Progenitor cell of endocrine pancreas (in vitro differentiated cells): ENCODE measurements around the gene CCDC39. TPM values are rescaled to one million over a fixed set of nuclear protein-coding genes. Genes with fewer than 3 reads are reported as not detected.
"Not testable (repeated sequence)": the region's sequence is repeated elsewhere in the genome, so short reads cannot be mapped to it uniquely, and the experiment has no call there.

ENCODE experiments used
- DNase-seq: peaks from one replicate; pipeline ENCODE4 v3.0.0; 2021; ENCODE audit warnings: low spot score; ENCODE audit not compliant: unreplicated experiment
- H3K27ac Mint-ChIP-seq: 2 replicates; pipeline ENCODE4 v1.8.0; 2021; ENCODE audit warnings: mild to moderate bottlenecking, moderate library complexity, mixed read lengths
- H3K27me3 Mint-ChIP-seq: 2 replicates; pipeline ENCODE4 v1.8.0; 2021; ENCODE audit warnings: mixed read lengths
- H3K36me3 Mint-ChIP-seq: 2 replicates; pipeline ENCODE4 v1.8.0; 2022; ENCODE audit warnings: mixed read lengths; ENCODE audit not compliant: insufficient read depth
- H3K4me1 Mint-ChIP-seq: 2 replicates; pipeline ENCODE4 v1.8.0; 2021; ENCODE audit warnings: low read depth, mixed read lengths
- H3K4me3 Mint-ChIP-seq: 2 replicates; pipeline ENCODE4 v1.8.0; 2021; ENCODE audit warnings: low read depth, mild to moderate bottlenecking, moderate library complexity, mixed read lengths
- H3K9me3 Mint-ChIP-seq: 2 replicates; pipeline ENCODE4 v1.8.0; 2021; ENCODE audit warnings: low read depth, mixed read lengths
- CTCF ChIP-seq: fragments of 200-600 bp; sonication (generic); IDR thresholded peaks from one replicate; pipeline ENCODE4 v1.5.0; 2021; ENCODE audit warnings: antibody characterized with exemption, mild to moderate bottlenecking; ENCODE audit not compliant: unreplicated experiment
- total RNA-seq: library from RNA; stranded (reverse); gene quantifications from 2 replicates; pipeline ENCODE4 v1.2.1, GENCODE V29; 2021

CCDC39 gene
- total RNA-seq, 1 donor from 2014 or later = 0.29 TPM

- Mint-ChIP-seq H3K27me3 (peaks cover 3% of the 10 kb centered on the region), H3K36me3 (no peaks in the 10 kb centered on the region), H3K4me1 (no peaks in the 10 kb centered on the region), H3K27ac (no peak overlapping the region), H3K4me3 (no peak overlapping the region), H3K9me3 (no peaks in the 10 kb centered on the region)
- DNase-seq = no peak
- TF ChIP-seq CTCF = no peak
Observed at GRCh38 chr3:180631317-180631716, 48.0 kb downstream of the CCDC39 start.

- Mint-ChIP-seq H3K27me3 (peaks cover 3% of the 10 kb centered on the region), H3K27ac (no peak overlapping the region), H3K36me3 (no peaks in the 10 kb centered on the region), H3K9me3 (no peaks in the 10 kb centered on the region), H3K4me1 (no peaks in the 10 kb centered on the region), H3K4me3 (no peak overlapping the region)
- DNase-seq = no peak
- no peak for TF ChIP-seq CTCF
Observed at GRCh38 chr3:180630371-180630770, 48.9 kb downstream of the CCDC39 start.

- H3K27ac Mint-ChIP-seq = no peak overlapping the region
- no peaks in the 10 kb centered on the region for H3K27me3 Mint-ChIP-seq
- no peaks in the 10 kb centered on the region for H3K4me1 Mint-ChIP-seq
- no peak for TF ChIP-seq CTCF
- H3K36me3 Mint-ChIP-seq = peaks cover 2% of the 10 kb centered on the region
- no peak overlapping the region for H3K4me3 Mint-ChIP-seq
- no peak for DNase-seq
- H3K9me3 Mint-ChIP-seq = no peaks in the 10 kb centered on the region
Observed at GRCh38 chr3:180626844-180627243, 52.4 kb downstream of the CCDC39 start.

GRCh38 chr3:180624714-180625113, 54.6 kb downstream of the CCDC39 start:
- no peaks in the 10 kb centered on the region for H3K4me1 Mint-ChIP-seq

GRCh38 chr3:180619723-180620122, 59.6 kb downstream of the CCDC39 start:
- Mint-ChIP-seq H3K4me3 (no peak overlapping the region), H3K9me3 (no peaks in the 10 kb centered on the region), H3K36me3 (no peaks in the 10 kb centered on the region), H3K4me1 (no peaks in the 10 kb centered on the region), H3K27ac (no peak overlapping the region), H3K27me3 (no peaks in the 10 kb centered on the region)
- no peak for TF ChIP-seq CTCF
- DNase-seq = no peak

More at GRCh38 chr3:180624714-180625113, 54.6 kb downstream of the CCDC39 start:
- no peak overlapping the region for H3K4me3 Mint-ChIP-seq
- peaks cover 2% of the 10 kb centered on the region for H3K36me3 Mint-ChIP-seq
- no peak overlapping the region for H3K27ac Mint-ChIP-seq
- H3K9me3 Mint-ChIP-seq = no peaks in the 10 kb centered on the region
- H3K27me3 Mint-ChIP-seq = no peaks in the 10 kb centered on the region
- no peak for DNase-seq
- TF ChIP-seq CTCF = no peak

GRCh38 chr3:180618563-180618962, 60.7 kb downstream of the CCDC39 start:
- DNase-seq, H3K27me3 Mint-ChIP-seq, H3K4me3 Mint-ChIP-seq, H3K9me3 Mint-ChIP-seq, H3K27ac Mint-ChIP-seq, H3K36me3 Mint-ChIP-seq, H3K4me1 Mint-ChIP-seq: not testable (repeated sequence)
